GM23248 (cell line): ENCODE results near the gene HK1. TPM values are rescaled to one million over a fixed set of nuclear protein-coding genes. Genes with fewer than 3 reads are reported as not detected.
"Not testable (repeated sequence)": the region's sequence is repeated elsewhere in the genome, so short reads cannot be mapped to it uniquely, and the experiment has no call there.

Experiments used
- DNase-seq: peaks from one replicate; pipeline ENCODE4 v3.0.0-alpha.2; 2015
- H2AFZ ChIP-seq: fragments of 200-600 bp; sonication (generic); 2 replicates; pipeline ENCODE4 v1.6.1; 2016; ENCODE audit warnings: antibody characterized with exemption
- H3F3A ChIP-seq: fragments of 200-600 bp; sonication (generic); 2 replicates; pipeline ENCODE4 v1.6.1; 2016; ENCODE audit warnings: mild to moderate bottlenecking, antibody characterized with exemption, mixed run types; ENCODE audit not compliant: insufficient read depth
- H3K27ac ChIP-seq: fragments of 200-600 bp; sonication (generic); 2 replicates; pipeline ENCODE4 v1.5.1; 2016; ENCODE audit warnings: mild to moderate bottlenecking
- H3K27me3 ChIP-seq: fragments of 200-600 bp; sonication (generic); replicated peaks from 2 replicates; pipeline ENCODE4 v1.6.1; 2016; ENCODE audit warnings: mild to moderate bottlenecking; ENCODE audit not compliant: insufficient read depth
- H3K36me3 ChIP-seq: fragments of 200-600 bp; sonication (generic); 2 replicates; pipeline ENCODE4 v1.6.1; 2016; ENCODE audit warnings: low read depth, mild to moderate bottlenecking
- H3K4me1 ChIP-seq: fragments of 200-600 bp; sonication (generic); 2 replicates; pipeline ENCODE4 v1.6.1; 2016; ENCODE audit warnings: mild to moderate bottlenecking; ENCODE audit not compliant: insufficient read depth
- H3K4me2 ChIP-seq: fragments of 200-600 bp; sonication (generic); one replicate; pipeline ENCODE4 v1.6.1; 2016; ENCODE audit warnings: mild to moderate bottlenecking; ENCODE audit not compliant: unreplicated experiment
- H3K4me3 ChIP-seq: fragments of 200-600 bp; sonication (generic); 2 replicates; pipeline ENCODE4 v1.5.1; 2016; ENCODE audit warnings: mild to moderate bottlenecking
- H3K79me2 ChIP-seq: fragments of 200-600 bp; sonication (generic); 2 replicates; pipeline ENCODE4 v1.6.1; 2016; ENCODE audit warnings: mild to moderate bottlenecking; ENCODE audit not compliant: insufficient read depth
- H3K9ac ChIP-seq: fragments of 200-600 bp; sonication (generic); 2 replicates; pipeline ENCODE4 v1.6.1; 2016; ENCODE audit warnings: mild to moderate bottlenecking
- H3K9me2 ChIP-seq: fragments of 200-600 bp; sonication (generic); 2 replicates; pipeline ENCODE4 v1.6.1; 2016; ENCODE audit warnings: mixed run types, mild to moderate bottlenecking, moderate library complexity; ENCODE audit not compliant: insufficient read depth
- H3K9me3 ChIP-seq: fragments of 200-600 bp; sonication (generic); one replicate; pipeline ENCODE4 v1.6.1; 2017; ENCODE audit warnings: low read depth
- H4K20me1 ChIP-seq: fragments of 200-600 bp; sonication (generic); 2 replicates; pipeline ENCODE4 v1.6.0; 2016; ENCODE audit not compliant: insufficient read depth
- EZH2 ChIP-seq: fragments of 200-600 bp; sonication (generic); IDR thresholded peaks from 2 replicates; pipeline ENCODE4 v1.6.1; 2018; ENCODE audit warnings: antibody characterized with exemption, mild to moderate bottlenecking; ENCODE audit not compliant: insufficient read depth, poor library complexity, severe bottlenecking
- EZH2phosphoT487 ChIP-seq: fragments of 200-600 bp; sonication (generic); IDR thresholded peaks from 2 replicates; pipeline ENCODE4 v1.6.1; 2018; ENCODE audit warnings: antibody characterized with exemption, moderate library complexity, mild to moderate bottlenecking, low read depth; ENCODE audit not compliant: insufficient read depth
- WGBS, 2 experiments: methylation state at CpG; one replicate each; pipeline ENCODE4 v1.1.6; 2015 to 2017; ENCODE audit warnings: low lambda C conversion rate in 2 of 2, low coverage in 1 of 2; ENCODE audit errors: missing lambda C conversion rate in 2 of 2; 5-methylcytosine and 5-hydroxymethylcytosine counted together
- in situ Hi-C: fragments of 300-500 bp; cut with MboI; formaldehyde crosslinking; loops from 2 replicates; pipeline ENCODE4 v1.15.0; 2020
- polyA plus RNA-seq: library from polyadenylated mRNA; unstranded; fragments of >200 nt; fragmentation: Nextera tagmentation; extraction: Ambion mirVana; gene quantifications from 2 replicates; pipeline ENCODE4 v1.2.1, GENCODE V29; 2016
- total RNA-seq: library from RNA; depleted of rRNA; stranded (reverse); fragments of >200 nt; shearing (Covaris generic); gene quantifications from 2 replicates; pipeline ENCODE4 v1.2.3, GENCODE V29; 2014

The HK1 gene
- total and polyA plus RNA-seq, 2 experiments from 2014 or later = 96.6 to 134 TPM

- in situ Hi-C loops = no loop called here
These were observed 165.1 kb downstream of the HK1 start for GRCh38 chr10:69443354-69443753.

GRCh38 chr10:69445041-69445440, 166.7 kb downstream of the HK1 start:
- Histone ChIP-seq H3K9me3 (no peaks in the 10 kb centered on the region), H3K9ac (no peak overlapping the region), H4K20me1 (no peaks in the 10 kb centered on the region), H3K27ac (no peak overlapping the region), H3K4me2 (no peak overlapping the region), H3K36me3 (no peaks in the 10 kb centered on the region), H3K27me3 (no peaks in the 10 kb centered on the region), H3K9me2 (no peaks in the 10 kb centered on the region), H3F3A (peaks cover 35% of the 10 kb centered on the region), H3K79me2 (no peaks in the 10 kb centered on the region), H2AFZ (no peak overlapping the region), H3K4me3 (no peak overlapping the region), H3K4me1 (peaks cover 25% of the 10 kb centered on the region)
- DNase-seq = peak; percentile 27
- TF ChIP-seq EZH2 = no peak
- no peak for TF ChIP-seq EZH2phosphoT487
- WGBS, 2 experiments = 75 to 79% methylated on average over 4 of the region's 4 CpGs
- in situ Hi-C loops = no loop called here

More at GRCh38 chr10:69443354-69443753, 165.1 kb downstream of the HK1 start:
- Histone ChIP-seq H3F3A (peaks cover 52% of the 10 kb centered on the region), H4K20me1 (no peaks in the 10 kb centered on the region), H3K4me2 (no peak overlapping the region), H3K79me2 (no peaks in the 10 kb centered on the region), H3K27me3 (no peaks in the 10 kb centered on the region), H3K27ac (no peak overlapping the region), H3K4me1 (peaks cover 42% of the 10 kb centered on the region), H3K9ac (no peak overlapping the region), H3K9me2 (no peaks in the 10 kb centered on the region), H3K36me3 (no peaks in the 10 kb centered on the region), H3K4me3 (no peak overlapping the region), H2AFZ (no peak overlapping the region), H3K9me3 (no peaks in the 10 kb centered on the region)
- 62 to 70% methylated on average over 1 of the region's 1 CpG for WGBS, 2 experiments
- TF ChIP-seq EZH2 (no peak), EZH2phosphoT487 (no peak)
- no peak for DNase-seq

- in situ Hi-C loops = no loop called here
- peak overlapping the region; percentile 59 for H3K4me2 ChIP-seq
- H3K79me2 ChIP-seq = no peaks in the 10 kb centered on the region
- H4K20me1 ChIP-seq = no peaks in the 10 kb centered on the region
- no peaks in the 10 kb centered on the region for H3K9me2 ChIP-seq
- H3K9ac ChIP-seq = no peak overlapping the region
- H2AFZ ChIP-seq = no peak overlapping the region
- TF ChIP-seq EZH2 (no peak), EZH2phosphoT487 (no peak)
- H3K4me1 ChIP-seq = peaks cover 20% of the 10 kb centered on the region
- no peaks in the 10 kb centered on the region for H3K9me3 ChIP-seq
- no peaks in the 10 kb centered on the region for H3K36me3 ChIP-seq
- H3K27ac ChIP-seq = peak overlapping the region; percentile 69
- no peaks in the 10 kb centered on the region for H3K27me3 ChIP-seq
- H3F3A ChIP-seq = peaks cover 30% of the 10 kb centered on the region
- H3K4me3 ChIP-seq = no peak overlapping the region
- peak; percentile 32 for DNase-seq
These were observed 167.9 kb downstream of the HK1 start for GRCh38 chr10:69446229-69446628.

- H3K4me3 ChIP-seq = no peak overlapping the region
- H3K9me2 ChIP-seq = no peaks in the 10 kb centered on the region
- H3K4me2 ChIP-seq = peak overlapping the region; percentile 59
- peaks cover 3% of the 10 kb centered on the region; the same call in 1 of the 2 replicates for H3K27me3 ChIP-seq
- in situ Hi-C loops = no loop called here
- TF ChIP-seq EZH2phosphoT487 (no peak), EZH2 (no peak)
- peaks cover 20% of the 10 kb centered on the region for H3K4me1 ChIP-seq
- no peaks in the 10 kb centered on the region for H3K79me2 ChIP-seq
- H3K9ac ChIP-seq = no peak overlapping the region
- 2 to 3% methylated on average over 3 of the region's 3 CpGs for WGBS, 2 experiments
- H4K20me1 ChIP-seq = no peaks in the 10 kb centered on the region
- no peaks in the 10 kb centered on the region for H3K9me3 ChIP-seq
- peak overlapping the region; percentile 69 for H3K27ac ChIP-seq
- H2AFZ ChIP-seq = no peak overlapping the region
- peak; percentile 90 for DNase-seq
- H3F3A ChIP-seq = peaks cover 30% of the 10 kb centered on the region
- no peaks in the 10 kb centered on the region for H3K36me3 ChIP-seq
These were observed 168.4 kb downstream of the HK1 start for GRCh38 chr10:69446650-69447151.

- H3K4me1 ChIP-seq = peaks cover 20% of the 10 kb centered on the region
- peaks cover 19% of the 10 kb centered on the region for H3K27me3 ChIP-seq
- no peaks in the 10 kb centered on the region for H3K9me3 ChIP-seq
- no peak overlapping the region for H3K4me3 ChIP-seq
- H2AFZ ChIP-seq = no peak overlapping the region
- H3K9me2 ChIP-seq = no peaks in the 10 kb centered on the region
- H3K27ac ChIP-seq = no peak overlapping the region
- no peaks in the 10 kb centered on the region for H3K79me2 ChIP-seq
- peaks cover 30% of the 10 kb centered on the region for H3F3A ChIP-seq
- in situ Hi-C loops = no loop called here
- DNase-seq = peak; percentile 50
- WGBS, 2 experiments = 11 to 16% methylated on average over 1 of the region's 1 CpG
- no peaks in the 10 kb centered on the region for H3K36me3 ChIP-seq
- H3K4me2 ChIP-seq = no peak overlapping the region
- H4K20me1 ChIP-seq = no peaks in the 10 kb centered on the region
- no peak for TF ChIP-seq EZH2
- no peak for TF ChIP-seq EZH2phosphoT487
- H3K9ac ChIP-seq = no peak overlapping the region
These were observed 171.5 kb downstream of the HK1 start for GRCh38 chr10:69449841-69450240.

GRCh38 chr10:69450395-69450794, 172.1 kb downstream of the HK1 start:
- H4K20me1 ChIP-seq, H3K9ac ChIP-seq, H3K9me2 ChIP-seq, H3K9me3 ChIP-seq, H2AFZ ChIP-seq, H3K27ac ChIP-seq, H3K36me3 ChIP-seq, in situ Hi-C loops, H3K4me2 ChIP-seq, H3K4me3 ChIP-seq, DNase-seq, H3K79me2 ChIP-seq: not testable (repeated sequence)
- Histone ChIP-seq H3K27me3 (peaks cover 19% of the 10 kb centered on the region), H3F3A (peaks cover 28% of the 10 kb centered on the region), H3K4me1 (peaks cover 20% of the 10 kb centered on the region)
- WGBS, 2 experiments = 86 to 87% methylated on average over 14 to 16 of the region's 16 CpGs
